Activated CD4-positive, alpha-beta T cell treated with anti-CD3 and anti-CD28 coated beads, Interleukin-2, amount 10 ng/mL, durations not matched to agents 7 days and 5 days (primary cell): ENCODE data around the gene DAG1. TPM values are rescaled to one million over a fixed set of nuclear protein-coding genes. Genes with fewer than 3 reads are reported as not detected.

Experiments
- CTCF ChIA-PET: fragments of 350-600 bp; sonication (Branson Sonifier 250); formaldehyde crosslinking; loops from one replicate; lab custom pipeline; 2021; ENCODE audit warnings: antibody characterized with exemption; lab: Charles Lee
- POLR2A ChIA-PET: fragments of 350-600 bp; sonication (Branson Sonifier 250); formaldehyde crosslinking; loops from one replicate; lab custom pipeline; 2021; ENCODE audit warnings: antibody characterized with exemption; lab: Charles Lee
- DNase-seq: peaks from one replicate; pipeline ENCODE4 v3.0.0-alpha.2; 2020
- H3K27ac Mint-ChIP-seq: one replicate; pipeline ENCODE4 v1.8.0; 2021; ENCODE audit warnings: mild to moderate bottlenecking, moderate library complexity, mixed read lengths
- H3K27me3 Mint-ChIP-seq: one replicate; pipeline ENCODE4 v1.8.0; 2021; ENCODE audit warnings: mixed read lengths
- H3K36me3 Mint-ChIP-seq: one replicate; pipeline ENCODE4 v1.8.0; 2021; ENCODE audit warnings: low read depth, mixed read lengths
- H3K4me1 Mint-ChIP-seq: one replicate; pipeline ENCODE4 v1.8.0; 2021; ENCODE audit warnings: mixed read lengths
- H3K4me3 Mint-ChIP-seq: one replicate; pipeline ENCODE4 v1.8.0; 2021; ENCODE audit warnings: mild to moderate bottlenecking, moderate library complexity, mixed read lengths
- H3K9me3 Mint-ChIP-seq: one replicate; pipeline ENCODE4 v1.8.0; 2021; ENCODE audit warnings: mixed read lengths
- total RNA-seq, 2 experiments: library from RNA; stranded (reverse); gene quantifications; one replicate each; pipeline ENCODE4 v1.2.3, GENCODE V29; 2021

The DAG1 gene
- total RNA-seq, 2 experiments from 2014 or later = 15.4 to 18.1 TPM

- Mint-ChIP-seq H3K36me3 (no peaks in the 10 kb centered on the region), H3K9me3 (no peaks in the 10 kb centered on the region), H3K27ac (peak within 1 kb of the TSS; percentile 78), H3K4me1 (peaks cover 28% of the 10 kb centered on the region), H3K4me3 (peak within 1 kb of the TSS; percentile 80), H3K27me3 (peaks cover 40% of the 10 kb centered on the region)
- ChIA-PET CTCF (interaction anchor here (0.5 to 1.6 kb wide), 3 partner anchors 14 to 285 kb away, joined by 3 to 6 read pairs (median 3); no protein-coding TSS in a partner anchor), POLR2A (no interaction called here)
- peak; percentile 85 for DNase-seq
These were observed 83.9 kb downstream of the DAG1 start, which contains the start of gene BSN for GRCh38 chr3:49553692-49554632. BSN (plus strand) TSS chr3:49554477; CDS start chr3:49554603, 126 bp downstream.

DNA sequence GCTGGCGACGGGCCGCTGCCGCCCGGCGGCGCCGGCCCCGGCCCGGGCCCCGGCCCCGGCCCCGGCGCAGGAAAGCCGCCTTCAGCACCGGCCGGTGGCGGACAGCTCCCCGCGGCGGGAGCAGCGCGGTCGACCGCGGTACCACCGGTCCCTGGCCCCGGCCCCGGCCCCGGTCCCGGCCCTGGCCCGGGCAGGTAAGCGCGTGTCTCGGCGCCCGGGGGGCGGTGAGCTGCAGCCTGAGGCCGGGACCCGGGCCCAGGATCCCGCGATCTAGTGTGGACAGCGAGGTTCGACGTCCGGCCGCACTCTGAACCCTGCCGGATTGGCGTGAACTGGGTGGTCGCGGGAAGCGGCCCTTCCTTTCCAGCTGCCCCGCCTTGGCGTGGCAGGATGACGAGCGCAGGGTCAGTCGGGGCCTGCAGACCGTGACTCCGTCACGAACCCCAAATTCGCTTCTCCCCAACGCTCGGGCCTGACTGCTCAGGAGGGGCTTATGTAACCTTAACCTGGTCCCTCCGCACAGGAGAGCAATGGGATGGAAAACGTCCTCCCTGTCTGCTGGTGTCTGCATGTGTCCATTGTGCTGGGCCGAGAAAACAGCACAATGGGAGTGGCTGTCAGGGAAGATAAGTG lies 84.7 kb downstream of the DAG1 start:
- Mint-ChIP-seq H3K4me1 (peaks cover 28% of the 10 kb centered on the region), H3K4me3 (peak overlapping the region; percentile 54), H3K27me3 (peaks cover 43% of the 10 kb centered on the region), H3K27ac (no peak overlapping the region), H3K36me3 (no peaks in the 10 kb centered on the region), H3K9me3 (no peaks in the 10 kb centered on the region)
- CTCF ChIA-PET = interaction anchor here (0.5 to 1.6 kb wide), 3 partner anchors 15 to 1360 kb away, joined by 3 to 6 read pairs (median 3); no protein-coding TSS in a partner anchor
- POLR2A ChIA-PET = no interaction called here
- DNase-seq = peak; percentile 57

DNA sequence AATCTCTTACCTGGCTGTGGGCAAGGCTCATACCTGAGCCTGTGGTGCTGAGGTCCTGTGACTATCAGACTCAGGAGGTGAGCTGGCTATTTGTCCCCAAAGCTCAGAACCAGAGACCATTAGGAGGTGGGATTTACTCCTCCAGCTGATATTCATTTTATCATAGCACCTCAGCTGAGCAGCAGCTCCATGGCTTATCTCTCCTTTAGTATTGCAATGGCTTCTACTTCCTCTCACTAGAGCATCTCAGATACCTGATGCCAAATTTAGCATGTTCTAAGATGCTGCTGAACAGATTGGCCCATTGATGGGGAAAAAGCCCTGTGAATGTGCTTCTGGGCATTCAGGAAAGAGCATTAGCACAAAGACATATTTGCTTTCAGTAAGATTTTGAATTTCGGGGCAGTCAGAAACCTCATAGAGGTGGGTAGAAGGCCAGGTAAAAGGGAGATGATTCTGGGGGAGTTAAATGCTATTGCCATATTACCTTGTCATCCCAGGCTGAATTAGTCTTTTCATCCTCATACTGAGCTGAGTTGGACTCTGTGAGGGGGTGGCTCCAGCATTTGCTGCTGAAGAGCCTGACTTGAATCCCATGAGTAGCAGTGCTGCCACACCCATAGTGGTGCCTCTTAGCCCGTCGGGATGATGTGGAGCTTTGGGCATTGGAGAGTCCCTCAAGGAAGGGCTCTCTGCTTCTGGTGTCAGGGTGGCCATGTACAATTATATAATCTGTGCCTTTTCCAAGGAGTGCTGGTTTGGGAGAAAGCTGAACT lies 86.6 kb downstream of the DAG1 start:
- no peaks in the 10 kb centered on the region for H3K9me3 Mint-ChIP-seq
- H3K4me3 Mint-ChIP-seq = no peak overlapping the region
- no peak for DNase-seq
- no peak overlapping the region for H3K27ac Mint-ChIP-seq
- peaks cover 47% of the 10 kb centered on the region for H3K27me3 Mint-ChIP-seq
- ChIA-PET CTCF (interaction anchor here (0.7 to 3.0 kb wide), 4 partner anchors 15 to 386 kb away, joined by 3 to 20 read pairs (median 3); partner anchors contain the start of gene KLHDC8B), POLR2A (no interaction called here)
- peaks cover 22% of the 10 kb centered on the region for H3K4me1 Mint-ChIP-seq
- no peaks in the 10 kb centered on the region for H3K36me3 Mint-ChIP-seq

DNA sequence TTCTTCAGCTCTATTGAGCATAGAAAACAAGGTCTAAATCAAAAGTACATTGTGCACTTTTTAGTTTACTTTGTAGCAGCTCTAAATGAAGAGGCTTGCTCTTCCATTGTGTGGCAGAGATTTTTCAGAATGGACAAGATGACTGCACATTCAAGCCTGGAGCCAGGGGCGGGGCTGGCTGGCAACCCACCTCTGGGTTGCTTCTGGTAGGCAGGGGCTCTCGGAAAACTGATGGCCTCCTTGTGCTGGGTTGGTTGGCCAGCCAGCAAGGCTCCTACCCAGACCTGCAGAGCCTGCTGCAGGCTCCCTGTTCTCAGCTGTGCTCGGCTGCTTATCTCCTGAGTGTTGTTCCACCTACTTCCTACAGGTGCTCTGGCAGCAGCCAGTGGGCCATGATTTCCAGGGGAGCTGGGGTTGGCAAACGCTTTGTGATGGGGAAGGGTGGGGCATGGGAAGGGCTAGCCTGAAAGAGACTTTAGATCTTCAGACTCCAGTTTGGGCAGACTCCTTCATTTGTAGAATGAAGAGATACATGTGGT lies 93.0 kb downstream of the DAG1 start:
- POLR2A ChIA-PET = no interaction called here
- H3K27ac Mint-ChIP-seq = no peak overlapping the region
- H3K4me3 Mint-ChIP-seq = no peak overlapping the region
- no peaks in the 10 kb centered on the region for H3K9me3 Mint-ChIP-seq
- DNase-seq = no peak
- H3K36me3 Mint-ChIP-seq = no peaks in the 10 kb centered on the region
- no peaks in the 10 kb centered on the region for H3K4me1 Mint-ChIP-seq
- CTCF ChIA-PET = interaction anchor here (0.5 to 4.1 kb wide), 6 partner anchors 11 to 287 kb away, joined by 3 to 16 read pairs (median 4); no protein-coding TSS in a partner anchor
- H3K27me3 Mint-ChIP-seq = peaks cover 39% of the 10 kb centered on the region

GRCh38 chr3:49563766-49564165 lies 93.7 kb downstream of the DAG1 start:
- no peak overlapping the region for H3K4me3 Mint-ChIP-seq
- no peak overlapping the region for H3K27ac Mint-ChIP-seq
- no peaks in the 10 kb centered on the region for H3K4me1 Mint-ChIP-seq
- peaks cover 37% of the 10 kb centered on the region for H3K27me3 Mint-ChIP-seq
- POLR2A ChIA-PET = no interaction called here
- no peaks in the 10 kb centered on the region for H3K36me3 Mint-ChIP-seq
- CTCF ChIA-PET = interaction anchor here (0.5 to 1.6 kb wide), 6 partner anchors 12 to 287 kb away, joined by 3 to 5 read pairs (median 4); no protein-coding TSS in a partner anchor
- no peaks in the 10 kb centered on the region for H3K9me3 Mint-ChIP-seq
- no peak for DNase-seq

DNA sequence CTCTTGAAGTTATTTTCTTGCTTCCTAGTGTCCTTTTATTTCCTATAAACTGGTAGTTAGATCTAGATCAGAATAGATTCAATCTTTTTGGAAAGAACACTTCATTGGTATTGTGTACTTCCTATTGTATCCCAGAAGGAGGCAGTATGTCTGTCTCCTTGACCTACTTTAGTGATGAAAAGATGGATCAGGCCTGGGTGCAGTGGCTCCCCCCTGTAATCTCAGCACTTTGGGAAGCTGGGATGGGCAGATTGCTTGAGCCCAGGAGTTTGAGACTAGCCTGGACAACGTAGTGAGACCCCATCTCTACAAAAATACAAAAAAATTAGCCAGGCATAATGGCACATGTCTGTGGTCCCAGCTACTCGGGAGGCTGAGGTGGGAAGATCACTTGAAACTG lies 96.2 kb downstream of the DAG1 start:
- no peaks in the 10 kb centered on the region for H3K4me1 Mint-ChIP-seq
- H3K27me3 Mint-ChIP-seq = peaks cover 28% of the 10 kb centered on the region
- H3K9me3 Mint-ChIP-seq = no peaks in the 10 kb centered on the region
- no peaks in the 10 kb centered on the region for H3K36me3 Mint-ChIP-seq
- ChIA-PET CTCF (interaction anchor here (0.6 to 1.5 kb wide), 5 partner anchors 15 to 233 kb away, joined by 3 to 4 read pairs (median 3); no protein-coding TSS in a partner anchor), POLR2A (no interaction called here)
- H3K27ac Mint-ChIP-seq = no peak overlapping the region
- DNase-seq = no peak
- no peak overlapping the region for H3K4me3 Mint-ChIP-seq

DNA sequence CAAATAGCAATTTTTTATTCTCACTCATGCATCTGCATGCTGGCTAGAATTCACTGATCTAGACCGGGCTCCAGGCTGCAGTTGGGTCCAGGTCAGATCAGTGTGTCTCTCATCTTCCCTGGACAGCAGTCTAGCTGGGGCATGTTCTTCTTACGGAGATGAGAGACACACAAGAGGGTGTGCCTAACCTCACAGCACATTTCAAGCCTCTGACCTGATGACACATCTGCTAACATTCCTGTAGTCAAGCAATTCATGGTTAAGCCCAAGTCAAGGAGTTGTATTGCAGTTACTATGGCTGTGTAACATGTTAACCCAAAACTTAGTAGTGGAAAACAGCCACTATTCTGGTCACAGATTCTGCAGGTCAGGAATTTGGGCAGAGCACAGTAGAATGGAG lies 97.3 kb downstream of the DAG1 start:
- H3K9me3 Mint-ChIP-seq = no peaks in the 10 kb centered on the region
- H3K4me1 Mint-ChIP-seq = no peaks in the 10 kb centered on the region
- no peaks in the 10 kb centered on the region for H3K36me3 Mint-ChIP-seq
- ChIA-PET POLR2A (no interaction called here), CTCF (interaction anchor here (1.4 to 1.6 kb wide), 4 partner anchors 16 to 106 kb away, joined by 3 to 4 read pairs (median 3); no protein-coding TSS in a partner anchor)
- no peak overlapping the region for H3K4me3 Mint-ChIP-seq
- DNase-seq = no peak
- H3K27ac Mint-ChIP-seq = no peak overlapping the region
- peaks cover 21% of the 10 kb centered on the region for H3K27me3 Mint-ChIP-seq

GRCh38 chr3:49568965-49569364 lies 98.9 kb downstream of the DAG1 start:
- H3K27me3 Mint-ChIP-seq = peaks cover 16% of the 10 kb centered on the region
- CTCF ChIA-PET = interaction anchor here (1.6 kb wide), 1 partner anchor 104 kb away, joined by 4 read pairs; no protein-coding TSS in a partner anchor
- H3K4me3 Mint-ChIP-seq = no peak overlapping the region
- no peaks in the 10 kb centered on the region for H3K4me1 Mint-ChIP-seq
- POLR2A ChIA-PET = no interaction called here
- DNase-seq = no peak
- no peaks in the 10 kb centered on the region for H3K9me3 Mint-ChIP-seq
- H3K27ac Mint-ChIP-seq = no peak overlapping the region
- H3K36me3 Mint-ChIP-seq = no peaks in the 10 kb centered on the region

- Mint-ChIP-seq H3K36me3 (no peaks in the 10 kb centered on the region), H3K9me3 (no peaks in the 10 kb centered on the region), H3K27me3 (peaks cover 16% of the 10 kb centered on the region), H3K27ac (no peak overlapping the region), H3K4me3 (no peak overlapping the region), H3K4me1 (no peaks in the 10 kb centered on the region)
- DNase-seq = no peak
- ChIA-PET POLR2A (no interaction called here), CTCF (no interaction called here)
These were observed 100.1 kb downstream of the DAG1 start for GRCh38 chr3:49570028-49570654.

DNA sequence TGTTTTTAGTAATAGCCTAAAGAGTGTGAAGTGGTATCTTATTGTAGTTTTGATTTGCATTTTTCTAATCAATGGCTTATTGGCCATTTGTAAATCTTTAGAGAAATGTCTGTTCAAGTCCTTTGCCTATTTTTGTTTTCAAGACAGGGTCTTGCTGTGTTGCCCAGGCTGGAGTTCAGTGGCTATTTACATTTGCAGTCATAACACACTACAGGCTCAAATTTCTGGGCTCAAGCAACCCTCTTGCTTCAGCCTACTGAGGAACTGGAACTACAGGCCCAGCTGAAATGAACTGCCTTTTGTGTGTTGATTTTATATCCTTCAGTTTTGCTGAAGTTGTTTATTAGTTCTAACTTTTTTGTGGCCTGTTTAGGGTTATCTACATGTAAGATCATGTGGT lies 112.1 kb downstream of the DAG1 start:
- no peak for DNase-seq
- Mint-ChIP-seq H3K27me3 (peaks cover 10% of the 10 kb centered on the region), H3K36me3 (no peaks in the 10 kb centered on the region), H3K4me1 (no peaks in the 10 kb centered on the region), H3K27ac (no peak overlapping the region), H3K4me3 (no peak overlapping the region), H3K9me3 (no peaks in the 10 kb centered on the region)
- ChIA-PET CTCF (interaction anchor here (0.6 to 1.3 kb wide), 2 partner anchors 56 to 84 kb away, joined by 3 to 5 read pairs; no protein-coding TSS in a partner anchor), POLR2A (no interaction called here)
